HEK293T (cell line): ENCODE measurements around the gene CYRIA.

ENCODE experiments used
- ARNT ChIP-seq: fragments of 450-650 bp; IDR thresholded peaks from 2 replicates; pipeline ENCODE4 v1.6.1; 2017; ENCODE audit warnings: mild to moderate bottlenecking
- BHLHE40 ChIP-seq: fragments of 450-650 bp; IDR thresholded peaks from 2 replicates; pipeline ENCODE4 v1.6.1; 2016; ENCODE audit warnings: mild to moderate bottlenecking, moderate library complexity, borderline replicate concordance
- CTBP1 ChIP-seq: fragments of 450-650 bp; IDR thresholded peaks from 2 replicates; pipeline ENCODE4 v1.6.1; 2016; ENCODE audit warnings: borderline replicate concordance
- FOXM1 ChIP-seq: fragments of 450-650 bp; IDR thresholded peaks from 2 replicates; pipeline ENCODE4 v1.6.1; 2017; ENCODE audit warnings: mild to moderate bottlenecking, borderline replicate concordance
- HDGF ChIP-seq: fragments of 450-650 bp; IDR thresholded peaks from 2 replicates; pipeline ENCODE4 v1.6.1; 2017; ENCODE audit warnings: antibody characterized with exemption, borderline replicate concordance
- LEF1 ChIP-seq: fragments of 450-650 bp; IDR thresholded peaks from 2 replicates; pipeline ENCODE4 v1.6.1; 2017; ENCODE audit warnings: mild to moderate bottlenecking, borderline replicate concordance
- PKNOX1 ChIP-seq: fragments of 450-650 bp; IDR thresholded peaks from 2 replicates; pipeline ENCODE4 v1.6.1; 2016
- SP1 ChIP-seq: fragments of 450-650 bp; IDR thresholded peaks from 2 replicates; pipeline ENCODE4 v1.6.1; 2017
- SUZ12 ChIP-seq: fragments of 450-650 bp; IDR thresholded peaks from 2 replicates; pipeline ENCODE4 v1.6.1; 2016; ENCODE audit warnings: mild to moderate bottlenecking

GRCh38 chr2:16669388-16669787 is 3.8 kb upstream of the CYRIA start:
- TF ChIP-seq SUZ12 (no peak), BHLHE40 (no peak), ARNT (no peak), LEF1 (no peak), CTBP1 (no peak), FOXM1 (no peak), PKNOX1 (no peak), HDGF (no peak), SP1 (no peak)
